SK-N-SH (cell line): ENCODE results near the gene ARID1B. TPM values are rescaled to one million over a fixed set of nuclear protein-coding genes. Genes with fewer than 3 reads are reported as not detected.

Experiments
- CTCF ChIA-PET: fragments of 300-600, 350-600 bp; formaldehyde crosslinking; extraction: SDS; loops from one replicate; lab custom pipeline; 2021; lab: Yijun Ruan, JAX
- POLR2A ChIA-PET: fragments of 350-600 bp; sonication (Branson Sonifier 250); formaldehyde crosslinking; extraction: SDS; loops from one replicate; lab custom pipeline; 2020; ENCODE audit warnings: antibody characterized with exemption, inconsistent platforms; lab: Yijun Ruan, JAX
- DNase-seq: peaks from one replicate; pipeline ENCODE4 v3.0.0; 2012
- H2AFZ ChIP-seq: fragments of 200-600 bp; sonication (generic); 2 replicates; pipeline ENCODE4 v1.8.1; 2016; ENCODE audit warnings: antibody characterized with exemption, mild to moderate bottlenecking, low read depth
- H3F3A ChIP-seq: fragments of 200-600 bp; sonication (generic); replicated peaks from 2 replicates; pipeline ENCODE3; 2016; ENCODE audit warnings: antibody characterized with exemption, mild to moderate bottlenecking; ENCODE audit not compliant: insufficient read depth
- H3K27ac ChIP-seq, 2 experiments: fragments of 200-500 bp in 1 of 2; fragments of 200-600 bp in 1 of 2; sonication (Bioruptor generic) in 1 of 2; sonication (generic), shearing (Covaris generic) in 1 of 2; 2 replicates each; pipeline versions ENCODE4 v1.5.1 to v1.6.1; 2014 to 2016; ENCODE audit warnings: low read depth in 2 of 2, inconsistent platforms in 1 of 2, low read length in 1 of 2, mild to moderate bottlenecking in 1 of 2, mixed read lengths in 1 of 2
- H3K27me3 ChIP-seq: fragments of 200-600 bp; sonication (generic), shearing (Covaris generic); 2 replicates; pipeline ENCODE4 v1.6.1; 2016; ENCODE audit warnings: mixed run types; ENCODE audit not compliant: insufficient read depth
- H3K36me3 ChIP-seq, 2 experiments: fragments of 200-500 bp in 1 of 2; fragments of 200-600 bp in 1 of 2; sonication (Bioruptor generic) in 1 of 2; sonication (generic) in 1 of 2; replicated peaks in 1 of 2; 2 replicates each; pipeline versions ENCODE3 to v1.5.1; 2014 to 2016; ENCODE audit warnings: low read length in 1 of 2, mild to moderate bottlenecking in 1 of 2; ENCODE audit not compliant: insufficient read depth in 2 of 2, control insufficient read depth in 1 of 2
- H3K4me1 ChIP-seq, 2 experiments: fragments of 200-500 bp in 1 of 2; fragments of 200-600 bp in 1 of 2; sonication (Bioruptor generic) in 1 of 2; sonication (generic), shearing (Covaris generic) in 1 of 2; 2 replicates each; pipeline versions ENCODE4 v1.5.1 to v1.6.1; 2014 to 2016; ENCODE audit warnings: low read depth in 1 of 2, low read length in 1 of 2, mixed run types in 1 of 2; ENCODE audit not compliant: insufficient read depth in 2 of 2, control insufficient read depth in 1 of 2
- H3K4me2 ChIP-seq: fragments of 200-600 bp; sonication (generic), shearing (Covaris generic); 2 replicates; pipeline ENCODE4 v1.6.1; 2017; ENCODE audit warnings: mixed run types
- H3K4me3 ChIP-seq, 2 experiments: fragments of 200-500 bp in 1 of 2; fragments of 200-600 bp in 1 of 2; sonication (Bioruptor generic) in 1 of 2; sonication (generic), shearing (Covaris generic) in 1 of 2; 2 replicates each; pipeline versions ENCODE4 v1.5.1 to v1.8.1; 2014 to 2016; ENCODE audit warnings: low read depth in 2 of 2, inconsistent platforms in 1 of 2, low read length in 1 of 2, mild to moderate bottlenecking in 1 of 2, mixed read lengths in 1 of 2, moderate library complexity in 1 of 2
- H3K79me2 ChIP-seq: fragments of 200-600 bp; sonication (generic); 2 replicates; pipeline ENCODE4 v1.8.1; 2017; ENCODE audit warnings: mild to moderate bottlenecking; ENCODE audit not compliant: insufficient read depth
- H3K9ac ChIP-seq: fragments of 200-600 bp; sonication (generic); 2 replicates; pipeline ENCODE4 v1.6.1; 2017; ENCODE audit warnings: mixed run types
- H3K9me2 ChIP-seq: fragments of 200-600 bp; sonication (generic); 2 replicates; pipeline ENCODE4 v1.6.1; 2017; ENCODE audit warnings: mixed run types
- H3K9me3 ChIP-seq: fragments of 200-600 bp; sonication (generic); 2 replicates; pipeline ENCODE4 v1.6.1; 2017; ENCODE audit warnings: mixed run types, mild to moderate bottlenecking, moderate library complexity
- H4K20me1 ChIP-seq: fragments of 200-600 bp; sonication (generic); 2 replicates; pipeline ENCODE4 v1.6.1; 2017; ENCODE audit warnings: mild to moderate bottlenecking, mixed run types; ENCODE audit not compliant: insufficient read depth
- EP300 ChIP-seq, 2 experiments: IDR thresholded peaks; 2 replicates each; pipeline versions ENCODE4 v1.4.0 to v1.6.1; 2012; ENCODE audit warnings: borderline replicate concordance in 1 of 2, low read depth in 1 of 2, low read length in 1 of 2
- FOSL2 ChIP-seq: IDR thresholded peaks from 2 replicates; pipeline ENCODE4 v1.4.0; 2012; ENCODE audit warnings: low read depth, mild to moderate bottlenecking, moderate library complexity, borderline replicate concordance
- FOXJ3 ChIP-seq: sonication (generic); formaldehyde crosslinking; IDR thresholded peaks from 2 replicates; pipeline ENCODE4 v1.5.1; 2020; ENCODE audit warnings: mild to moderate bottlenecking, missing genetic modification reagents
- GATA2 ChIP-seq: sonication (generic); formaldehyde crosslinking; IDR thresholded peaks from 2 replicates; pipeline ENCODE4 v1.5.0; 2020; ENCODE audit warnings: mild to moderate bottlenecking, missing genetic modification reagents
- JUND ChIP-seq: IDR thresholded peaks from 2 replicates; pipeline ENCODE4 v1.4.0; 2012
- NRF1 ChIP-seq: IDR thresholded peaks from 2 replicates; pipeline ENCODE4 v1.6.1; 2012; ENCODE audit warnings: low read depth, mild to moderate bottlenecking, low read length
- RAD21 ChIP-seq: IDR thresholded peaks from 2 replicates; pipeline ENCODE4 v1.6.1; 2012; ENCODE audit warnings: mild to moderate bottlenecking, low read length
- RCOR1 ChIP-seq: fragments of 150-350 bp; IDR thresholded peaks from 2 replicates; pipeline ENCODE4 v1.6.1; 2017; ENCODE audit warnings: antibody characterized with exemption, low read length
- RFX5 ChIP-seq: IDR thresholded peaks from 2 replicates; pipeline ENCODE4 v1.6.1; 2012; ENCODE audit warnings: mild to moderate bottlenecking, improper control_type of control experiment, low read length
- TEAD4 ChIP-seq: IDR thresholded peaks from 2 replicates; pipeline ENCODE4 v1.4.0; 2012; ENCODE audit warnings: mild to moderate bottlenecking, borderline replicate concordance; ENCODE audit not compliant: insufficient read depth
- WGBS: methylation state at CpG from one replicate; pipeline ENCODE4 v1.1.6; 2017; ENCODE audit warnings: low lambda C conversion rate; 5-methylcytosine and 5-hydroxymethylcytosine counted together
- polyA plus RNA-seq, 3 experiments: library from polyadenylated mRNA; depleted of rRNA; stranded (reverse); fragments of >200 nt; gene quantifications; 2 replicates each; pipeline ENCODE4 v1.2.3, GENCODE V29; 2012
- TF ChIP-seq, protein P1 (sequence below): IDR thresholded peaks from 2 replicates; pipeline ENCODE4 v1.4.0; 2012; ENCODE audit warnings: low read depth
- TF ChIP-seq, protein P2 (sequence below): IDR thresholded peaks from 2 replicates; pipeline ENCODE4 v1.6.1; 2012; ENCODE audit warnings: mild to moderate bottlenecking, low read depth, low read length, moderate library complexity

Gene ARID1B
- polyA plus RNA-seq, 1 of the 3 experiments (the other 2 are of a cell fraction), result 13.6 TPM

DNA sequence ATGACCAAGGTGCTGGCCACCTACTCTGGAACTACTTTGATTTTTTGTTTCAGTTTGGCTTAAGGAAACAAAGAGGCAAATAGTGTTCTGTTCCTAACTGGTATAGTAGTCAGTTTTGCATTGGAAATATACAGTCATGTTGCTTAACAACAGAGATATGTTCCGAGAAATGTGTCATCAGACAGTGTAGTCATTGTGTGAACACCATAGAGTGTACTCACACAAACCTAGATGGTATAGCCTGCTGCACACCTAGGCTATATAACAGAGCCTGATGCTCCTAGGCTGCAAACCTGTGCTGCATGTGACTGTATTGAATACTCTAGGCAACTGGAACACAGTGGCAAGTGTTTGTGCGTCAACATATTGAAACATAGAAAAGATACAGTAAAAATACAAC, 80.4 kb downstream of the ARID1B start:
- Histone ChIP-seq H2AFZ (no peak overlapping the region), H3K9me3 (no peaks in the 10 kb centered on the region), H3K27me3 (no peaks in the 10 kb centered on the region), H3K4me1 (peaks cover 3 to 5% of the 10 kb centered on the region in 2 experiments; a peak in 2 of 4 replicates), H3K79me2 (peaks cover 100% of the 10 kb centered on the region), H3K27ac (peak overlapping the region in 1 of 2 experiments; percentile 33; a peak in 2 of 4 replicates), H3K4me3 (no peak overlapping the region), H3K9ac (no peak overlapping the region), H3K9me2 (no peaks in the 10 kb centered on the region), H3K4me2 (no peak overlapping the region), H3F3A (no peaks in the 10 kb centered on the region), H3K36me3 (no peaks in the 10 kb centered on the region), H4K20me1 (peaks cover 95% of the 10 kb centered on the region)
- WGBS, result 90% methylated on average over 2 of the region's 2 CpGs
- ChIA-PET CTCF (no interaction called here), POLR2A (no interaction called here)
- no peak for DNase-seq
- TF ChIP-seq TEAD4 (no peak), JUND (no peak), EP300 (IDR thresholded peaks at IDR 0.05; ENCODE audit: borderline replicate concordance in 1 of 2, low read depth in 1 of 2, low read length in 1 of 2) (no peak), FOXJ3 (no peak), RAD21 (no peak), FOSL2 (no peak), RFX5 (no peak), NRF1 (no peak)
- TF ChIP-seq, protein P1, sequence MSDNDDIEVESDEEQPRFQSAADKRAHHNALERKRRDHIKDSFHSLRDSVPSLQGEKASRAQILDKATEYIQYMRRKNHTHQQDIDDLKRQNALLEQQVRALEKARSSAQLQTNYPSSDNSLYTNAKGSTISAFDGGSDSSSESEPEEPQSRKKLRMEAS, result no peak
- TF ChIP-seq, protein P2, sequence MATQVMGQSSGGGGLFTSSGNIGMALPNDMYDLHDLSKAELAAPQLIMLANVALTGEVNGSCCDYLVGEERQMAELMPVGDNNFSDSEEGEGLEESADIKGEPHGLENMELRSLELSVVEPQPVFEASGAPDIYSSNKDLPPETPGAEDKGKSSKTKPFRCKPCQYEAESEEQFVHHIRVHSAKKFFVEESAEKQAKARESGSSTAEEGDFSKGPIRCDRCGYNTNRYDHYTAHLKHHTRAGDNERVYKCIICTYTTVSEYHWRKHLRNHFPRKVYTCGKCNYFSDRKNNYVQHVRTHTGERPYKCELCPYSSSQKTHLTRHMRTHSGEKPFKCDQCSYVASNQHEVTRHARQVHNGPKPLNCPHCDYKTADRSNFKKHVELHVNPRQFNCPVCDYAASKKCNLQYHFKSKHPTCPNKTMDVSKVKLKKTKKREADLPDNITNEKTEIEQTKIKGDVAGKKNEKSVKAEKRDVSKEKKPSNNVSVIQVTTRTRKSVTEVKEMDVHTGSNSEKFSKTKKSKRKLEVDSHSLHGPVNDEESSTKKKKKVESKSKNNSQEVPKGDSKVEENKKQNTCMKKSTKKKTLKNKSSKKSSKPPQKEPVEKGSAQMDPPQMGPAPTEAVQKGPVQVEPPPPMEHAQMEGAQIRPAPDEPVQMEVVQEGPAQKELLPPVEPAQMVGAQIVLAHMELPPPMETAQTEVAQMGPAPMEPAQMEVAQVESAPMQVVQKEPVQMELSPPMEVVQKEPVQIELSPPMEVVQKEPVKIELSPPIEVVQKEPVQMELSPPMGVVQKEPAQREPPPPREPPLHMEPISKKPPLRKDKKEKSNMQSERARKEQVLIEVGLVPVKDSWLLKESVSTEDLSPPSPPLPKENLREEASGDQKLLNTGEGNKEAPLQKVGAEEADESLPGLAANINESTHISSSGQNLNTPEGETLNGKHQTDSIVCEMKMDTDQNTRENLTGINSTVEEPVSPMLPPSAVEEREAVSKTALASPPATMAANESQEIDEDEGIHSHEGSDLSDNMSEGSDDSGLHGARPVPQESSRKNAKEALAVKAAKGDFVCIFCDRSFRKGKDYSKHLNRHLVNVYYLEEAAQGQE, result no peak

DNA sequence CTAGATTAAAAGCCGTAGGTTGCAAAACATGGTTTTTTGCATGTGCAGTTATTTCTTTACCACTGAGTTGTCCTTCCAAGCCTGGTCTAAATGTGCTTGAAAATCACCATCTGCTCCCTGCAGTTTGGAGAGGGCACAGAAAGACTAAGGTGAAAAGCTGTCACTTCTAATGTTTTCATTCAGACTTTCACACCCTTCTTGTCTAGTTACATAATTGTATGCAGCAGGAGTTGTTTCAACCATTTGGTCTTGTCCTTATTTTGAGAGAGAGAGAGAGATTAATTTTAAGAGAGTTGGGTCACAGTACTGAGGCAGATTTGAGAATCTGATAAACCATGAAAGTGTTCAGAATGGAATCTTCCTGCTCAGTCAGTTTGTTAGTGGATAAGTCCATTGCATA, 82.5 kb downstream of the ARID1B start:
- no peaks in the 10 kb centered on the region for H3F3A ChIP-seq
- no peaks in the 10 kb centered on the region for H3K27me3 ChIP-seq
- 94% methylated on average over 1 of the region's 1 CpG for WGBS
- DNase-seq, result no peak
- H3K36me3 ChIP-seq, result peaks cover 0 to 4% of the 10 kb centered on the region in 2 experiments
- no peak overlapping the region for H3K4me3 ChIP-seq
- no peak overlapping the region for H3K9ac ChIP-seq
- H3K9me3 ChIP-seq, result no peaks in the 10 kb centered on the region
- ChIA-PET POLR2A (no interaction called here), CTCF (no interaction called here)
- H3K79me2 ChIP-seq, result peaks cover 100% of the 10 kb centered on the region
- no peak overlapping the region for H2AFZ ChIP-seq
- H4K20me1 ChIP-seq, result peaks cover 95% of the 10 kb centered on the region
- TF ChIP-seq RCOR1 (no peak), GATA2 (no peak)
- no peak overlapping the region for H3K4me2 ChIP-seq
- peaks cover 0 to 2% of the 10 kb centered on the region in 2 experiments; a peak in 2 of 4 replicates for H3K4me1 ChIP-seq
- H3K9me2 ChIP-seq, result no peaks in the 10 kb centered on the region
- no peak overlapping the region for H3K27ac ChIP-seq
